Renal cortex interstitium (tissue), 11 donors: ENCODE data around the gene STEAP3. TPM values are rescaled to one million over a fixed set of nuclear protein-coding genes. Genes with fewer than 3 reads are reported as not detected.
A peak's percentile ranks its signal among the peaks of the same experiment; 100 is the strongest.

ENCODE experiments used
- DNase-seq, 11 donors: peaks; one replicate each; pipeline ENCODE4 v3.0.0-alpha.2; 2013; ENCODE audit warnings: low read depth in 9 of 11, low spot score in 4 of 11; ENCODE audit errors: extremely low read depth in 1 of 11
- polyA plus RNA-seq, 3 donors: library from polyadenylated mRNA; unstranded; fragments of 120-200 nt; gene quantifications; one replicate each; pipeline ENCODE4 v1.2.1, GENCODE V29; 2013; ENCODE audit not compliant: insufficient read length in 3 of 3

Gene STEAP3
- polyA plus RNA-seq, 3 donors: 1.3 to 1.7 (median 1.5) TPM

- no peak for DNase-seq
Observed at GRCh38 chr2:119282146-119282995, 58.7 kb downstream of the STEAP3 start.

- no peak for DNase-seq
Observed at GRCh38 chr2:119282996-119283511, 59.4 kb downstream of the STEAP3 start.

GRCh38 chr2:119283873-119284331 is 60.3 kb downstream of the STEAP3 start:
- no peak for DNase-seq

- no peak for DNase-seq
Observed at GRCh38 chr2:119286661-119287060, 63.0 kb downstream of the STEAP3 start.

GRCh38 chr2:119288576-119288975 is 64.9 kb downstream of the STEAP3 start:
- no peak for DNase-seq

- no peak for DNase-seq
Observed at GRCh38 chr2:119289093-119289492, 65.5 kb downstream of the STEAP3 start.

GRCh38 chr2:119289642-119290041 is 66.0 kb downstream of the STEAP3 start:
- no peak for DNase-seq

- DNase-seq: peak in 8 of 11 donors; percentile 38 to 74 (median 54)
Observed at GRCh38 chr2:119290859-119291587, 67.4 kb downstream of the STEAP3 start.

- DNase-seq: no peak
Observed at GRCh38 chr2:119291588-119292167, 68.0 kb downstream of the STEAP3 start.

GRCh38 chr2:119292226-119292625 is 68.6 kb downstream of the STEAP3 start:
- DNase-seq: no peak

- no peak for DNase-seq
Observed at GRCh38 chr2:119293254-119293653, 69.6 kb downstream of the STEAP3 start.

GRCh38 chr2:119293900-119294299 is 70.3 kb downstream of the STEAP3 start:
- DNase-seq: no peak

- no peak for DNase-seq
Observed at GRCh38 chr2:119294671-119295070, 71.0 kb downstream of the STEAP3 start.

GRCh38 chr2:119295688-119296375 is 72.2 kb downstream of the STEAP3 start:
- DNase-seq: no peak

- DNase-seq: no peak
Observed at GRCh38 chr2:119301413-119301812, 77.8 kb downstream of the STEAP3 start.

GRCh38 chr2:119304847-119305246 is 81.2 kb downstream of the STEAP3 start:
- DNase-seq: no peak

- no peak for DNase-seq
Observed at GRCh38 chr2:119305497-119306195, 82.0 kb downstream of the STEAP3 start.

- DNase-seq: no peak
Observed at GRCh38 chr2:119306196-119306590, 82.6 kb downstream of the STEAP3 start.
